HS-5 (cell line): ENCODE results near the gene CCNJL.

Experiments used
- DNase-seq: peaks from one replicate; pipeline ENCODE4 v3.0.0-alpha.2; 2012; ENCODE audit warnings: low read depth

The CCNJL gene

DNA sequence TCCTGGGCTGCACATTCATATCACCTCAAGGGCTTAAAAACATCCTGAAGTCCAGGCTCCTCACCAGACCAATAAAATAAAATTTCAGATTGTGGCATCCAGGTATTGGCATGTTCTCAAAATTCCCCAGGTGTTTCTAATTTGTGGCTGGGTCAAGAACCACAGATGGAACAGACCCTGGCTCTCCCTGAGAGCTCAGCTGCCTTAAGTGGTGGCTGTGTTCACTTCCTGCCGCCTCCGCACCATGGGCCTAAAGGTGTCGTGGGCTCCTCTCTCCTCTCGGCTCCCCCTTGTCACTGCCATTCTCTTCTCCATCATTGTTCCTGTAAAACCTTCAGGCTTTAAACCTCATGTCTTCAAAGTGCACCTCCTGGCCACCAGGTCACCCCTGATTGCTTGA is 17.8 kb upstream of the CCNJL start:
- no peak for DNase-seq

DNA sequence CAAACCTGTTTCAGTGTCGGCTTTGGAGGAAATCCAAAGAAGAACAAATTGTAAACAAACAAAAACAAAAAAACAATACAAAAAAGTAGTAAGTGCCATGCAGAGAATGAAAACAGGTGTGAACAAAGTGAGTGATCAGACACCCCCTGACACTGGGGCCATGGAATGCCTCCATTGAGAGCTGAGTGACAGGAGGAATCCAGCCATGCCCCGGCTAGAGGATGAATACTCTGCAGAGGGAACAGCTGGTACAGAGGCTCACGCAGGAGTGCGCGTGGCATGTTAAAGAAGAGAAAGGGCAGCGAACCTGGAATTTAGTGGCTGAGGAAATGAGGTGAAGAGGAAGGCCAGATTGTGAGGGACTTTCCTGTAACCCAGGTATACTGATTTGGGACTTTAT is 15.5 kb upstream of the CCNJL start:
- DNase-seq = no peak

DNA sequence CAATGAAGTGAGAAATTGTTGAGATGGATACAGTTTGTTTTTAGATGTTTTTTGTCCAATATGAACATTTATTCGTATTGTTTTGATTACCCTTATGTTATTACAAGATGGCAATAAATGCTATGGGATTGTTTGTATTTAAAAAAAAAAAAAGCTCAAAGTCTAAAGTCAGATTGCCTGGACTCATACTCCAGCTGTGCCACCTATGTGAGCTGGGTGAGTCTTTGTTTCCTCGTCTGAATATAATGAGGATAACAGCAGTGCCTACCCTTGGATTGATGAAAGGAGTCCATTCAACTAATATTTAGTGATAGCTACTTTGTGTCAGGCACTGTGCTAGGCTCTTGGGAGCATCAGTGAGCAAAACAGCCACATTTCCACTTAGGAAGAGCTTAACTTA is 14.6 kb upstream of the CCNJL start:
- DNase-seq = no peak

DNA sequence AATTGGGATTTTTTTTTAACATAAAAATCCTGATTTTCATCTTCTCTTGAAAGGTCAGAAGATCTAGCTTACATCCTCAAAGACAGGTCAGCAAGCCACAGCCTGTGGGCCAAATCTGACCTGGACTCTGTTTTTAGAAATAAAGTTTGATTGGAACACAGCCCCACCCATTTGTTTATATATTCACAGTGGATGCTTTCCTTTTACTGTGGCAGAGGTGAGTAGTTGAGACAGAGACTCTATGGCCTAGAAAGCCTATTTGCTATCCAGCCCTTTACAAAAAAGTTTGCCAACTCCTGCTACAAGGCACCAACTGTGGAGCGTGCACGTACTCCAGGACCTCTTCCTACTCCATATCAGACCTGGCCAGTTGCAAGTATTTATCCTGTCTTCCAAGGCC is 13.4 kb upstream of the CCNJL start:
- DNase-seq = no peak

DNA sequence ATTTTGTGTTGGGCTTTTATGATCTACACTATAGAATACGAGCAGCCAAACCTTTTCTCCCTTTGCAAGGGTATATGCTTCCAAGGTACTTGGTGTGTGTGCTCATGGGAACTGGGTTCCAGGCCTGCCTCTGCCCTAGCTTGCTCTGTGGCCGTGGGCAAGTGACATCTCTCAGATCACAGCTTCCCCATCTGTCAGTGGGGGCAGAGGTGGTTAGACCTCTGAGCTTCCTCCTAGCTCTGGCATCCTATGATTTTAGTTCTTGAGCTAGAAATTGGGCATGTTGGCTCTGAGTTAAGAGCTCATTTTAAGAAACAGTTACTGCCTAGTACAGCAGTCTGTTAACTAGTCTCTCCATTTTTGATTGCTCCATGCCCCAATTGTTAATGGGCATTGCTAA is 12.5 kb upstream of the CCNJL start:
- DNase-seq = no peak

DNA sequence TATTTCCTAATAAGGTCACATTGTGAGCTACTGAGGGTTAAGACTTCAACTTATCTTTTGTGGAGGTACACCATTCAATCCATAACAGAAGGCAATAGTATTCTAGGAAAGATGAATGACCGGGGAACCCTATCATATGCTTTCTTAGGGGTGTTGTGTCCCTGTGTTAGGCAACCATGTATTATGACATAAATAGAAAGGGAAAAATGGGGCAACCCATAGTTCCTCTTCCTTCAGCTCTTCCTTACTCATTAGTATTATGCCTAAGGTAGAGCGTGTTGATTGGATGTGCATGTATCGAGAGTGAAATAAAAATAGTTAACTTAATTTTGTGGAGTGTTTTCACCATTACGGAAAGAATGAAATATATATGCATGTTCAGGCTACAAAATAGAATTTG is 6.0 kb upstream of the CCNJL start:
- DNase-seq = no peak

DNA sequence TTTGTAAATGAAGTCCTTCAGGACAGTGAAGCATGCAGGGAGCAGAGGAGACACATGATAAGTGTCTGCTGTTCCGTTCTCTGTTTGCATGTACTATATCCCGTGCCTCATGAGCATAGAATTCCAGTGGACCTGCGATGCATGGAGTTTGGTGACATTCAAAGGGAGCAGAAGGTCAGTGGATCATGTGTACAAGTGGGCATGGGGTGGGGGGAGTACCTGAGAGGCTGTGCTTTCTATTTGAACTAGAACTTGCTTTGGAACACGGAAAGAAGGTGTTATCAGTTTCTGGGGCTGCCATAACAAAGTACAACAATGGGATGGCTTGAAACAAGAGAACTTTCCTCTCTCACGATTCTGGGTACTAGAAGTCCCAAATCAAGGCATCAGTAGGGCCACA is 5.1 kb upstream of the CCNJL start:
- DNase-seq = no peak

DNA sequence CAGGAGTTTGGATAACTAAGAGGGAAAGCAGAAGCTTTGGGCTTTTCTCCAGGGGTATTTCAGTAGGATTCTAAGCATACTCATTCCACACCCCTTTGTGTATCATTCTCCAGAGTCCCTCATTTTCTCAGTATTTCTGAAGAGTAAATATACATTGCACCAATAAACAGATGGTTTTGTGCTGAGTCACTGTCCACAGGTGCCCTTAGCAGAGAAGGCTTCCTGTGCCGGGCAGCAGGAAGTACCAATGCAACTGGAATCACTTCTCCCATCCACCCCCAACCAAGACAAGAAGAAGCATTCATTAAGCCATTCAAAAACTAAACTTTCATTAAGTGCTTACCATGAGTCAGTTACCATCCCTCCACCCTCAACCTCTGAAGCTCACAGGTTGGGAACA is 3.6 kb upstream of the CCNJL start:
- DNase-seq = peak; percentile 57

DNA sequence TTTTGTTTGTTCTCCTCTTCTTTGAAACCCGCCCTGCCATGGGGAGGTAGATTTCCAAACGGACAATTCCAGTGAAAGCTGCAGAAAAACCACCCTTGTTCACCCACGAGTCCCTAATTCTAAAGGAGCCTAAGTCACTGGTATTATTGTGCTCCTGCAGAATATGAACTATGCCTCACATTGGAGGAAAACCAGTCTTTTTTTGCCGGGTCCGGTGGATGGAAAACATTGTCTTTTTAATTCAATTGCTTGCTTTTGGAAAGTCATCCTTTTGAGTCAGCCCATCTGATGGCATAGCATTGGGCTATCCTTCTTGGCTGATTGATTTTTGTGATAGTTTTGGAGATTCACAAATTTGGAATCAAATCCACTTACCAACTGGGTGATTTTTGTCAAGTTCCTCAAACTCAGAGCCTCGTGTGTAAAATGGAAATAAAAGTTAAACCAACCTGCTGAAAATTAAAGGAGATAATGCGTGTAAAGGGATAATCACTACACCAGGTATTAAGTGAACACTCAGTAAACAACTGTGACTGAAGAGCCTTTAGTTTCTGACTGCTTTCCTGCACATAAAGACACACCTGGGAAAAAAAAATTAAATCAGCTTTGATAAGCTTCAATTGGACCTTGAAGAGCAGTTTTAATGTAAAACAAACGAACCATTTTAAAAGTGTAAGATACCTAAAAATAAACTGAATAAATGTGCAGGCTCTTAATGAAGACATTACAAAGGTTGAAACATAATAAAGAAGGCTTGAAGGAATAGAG is 780 bp upstream of the CCNJL start:
- no peak for DNase-seq

DNA sequence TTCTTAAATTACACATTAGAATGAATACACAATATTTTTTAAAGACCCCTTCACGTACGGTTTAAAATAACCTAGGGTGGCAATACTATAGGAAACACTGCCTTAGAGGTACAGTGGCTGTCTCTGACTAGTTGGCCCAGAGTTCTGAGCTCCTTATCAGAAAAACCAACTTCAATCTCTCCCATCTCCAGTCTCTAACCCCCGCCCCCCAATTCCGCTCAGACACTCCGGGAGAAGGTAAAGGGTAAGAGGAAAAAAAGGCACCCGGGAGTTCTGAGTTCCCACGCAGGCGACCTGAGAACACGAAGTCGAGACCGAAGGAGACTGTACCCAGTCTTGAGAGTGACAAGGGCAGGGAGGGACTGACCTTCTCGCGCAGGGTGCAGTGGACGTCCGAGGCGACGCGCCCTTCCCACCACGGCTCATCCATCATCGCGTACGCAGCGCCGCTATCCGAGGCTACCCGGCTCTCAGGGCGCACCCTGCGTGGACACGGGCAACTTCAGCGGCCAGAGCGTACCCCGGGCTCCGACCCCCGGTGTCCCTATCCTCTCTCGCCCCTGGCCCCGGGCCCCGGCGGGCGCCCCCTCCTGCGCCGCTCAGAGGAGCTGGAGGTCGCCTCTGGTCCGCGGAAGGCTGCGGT is 752 bp downstream of the CCNJL start:
- no peak for DNase-seq

DNA sequence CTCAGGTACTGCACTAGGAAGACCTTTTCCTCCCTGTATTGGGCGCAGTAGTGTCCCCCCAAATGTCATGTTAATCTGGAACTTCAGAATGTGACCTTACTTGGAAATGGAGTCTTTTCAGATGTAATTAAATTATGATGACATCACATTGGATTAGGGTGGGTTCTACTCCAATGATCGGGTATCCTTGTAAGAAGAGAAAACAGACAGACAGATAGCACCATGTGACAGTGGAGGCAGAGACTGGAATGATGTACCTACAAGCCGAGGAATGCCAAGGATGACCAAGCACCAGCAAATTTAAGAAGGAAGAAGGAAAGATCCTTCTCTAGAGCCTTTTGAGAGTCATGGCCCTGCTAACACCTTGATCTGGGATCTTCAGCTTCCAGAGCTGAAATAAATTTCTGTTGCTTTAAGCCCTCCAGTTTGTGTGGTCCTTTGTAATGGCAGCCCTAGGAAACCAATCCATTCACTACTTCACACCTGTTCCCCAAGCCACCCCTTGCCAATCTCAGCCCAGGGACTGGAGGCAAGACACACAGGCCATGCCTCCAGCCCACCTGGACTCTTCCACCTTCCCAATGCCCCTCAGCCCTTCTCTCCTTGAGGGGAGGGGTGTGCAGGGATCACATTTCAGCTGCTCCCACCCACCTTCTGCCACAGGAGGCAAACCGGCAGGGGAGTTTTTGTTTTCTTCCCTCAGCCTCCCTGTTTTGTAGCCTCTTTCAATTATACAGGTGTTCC is 1.6 kb downstream of the CCNJL start:
- no peak for DNase-seq

DNA sequence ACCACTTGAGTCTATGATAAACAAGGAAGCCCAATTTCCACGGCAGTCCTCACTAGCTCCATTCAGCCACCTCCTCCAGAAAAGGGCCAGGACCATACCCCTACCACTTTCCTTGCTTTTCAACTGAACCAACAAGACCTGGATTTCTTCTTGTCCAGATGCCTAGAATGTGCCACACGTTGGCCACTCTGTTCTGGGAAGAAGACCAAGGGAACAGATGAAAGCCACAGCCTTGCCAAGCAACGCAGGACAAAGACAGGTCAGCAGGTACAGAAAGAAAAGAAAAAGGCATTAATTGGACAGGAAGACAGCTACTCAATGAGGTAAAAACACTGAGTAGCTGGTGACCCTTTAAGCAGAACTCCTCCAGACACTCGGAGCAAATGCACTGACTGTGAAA is 2.2 kb downstream of the CCNJL start:
- DNase-seq = no peak

DNA sequence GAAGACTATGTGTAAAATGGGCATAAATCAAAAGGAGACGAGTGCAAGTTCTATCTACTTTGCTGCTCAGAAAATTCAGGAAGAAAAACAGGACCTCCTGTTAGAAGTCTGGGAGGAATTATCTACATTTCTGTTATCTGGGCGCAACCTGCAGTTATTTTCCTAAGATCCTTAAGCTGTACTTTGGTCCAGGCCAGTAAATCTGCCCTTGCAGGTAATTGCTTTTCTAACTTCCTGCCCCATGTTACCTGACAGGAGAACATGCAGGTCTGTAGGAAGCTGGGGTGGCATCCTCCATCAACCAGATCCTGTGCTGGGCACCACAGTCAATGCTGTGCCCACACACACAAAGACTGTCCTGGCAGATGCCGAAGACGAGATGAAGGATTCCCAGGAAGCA is 5.7 kb downstream of the CCNJL start:
- DNase-seq = no peak

DNA sequence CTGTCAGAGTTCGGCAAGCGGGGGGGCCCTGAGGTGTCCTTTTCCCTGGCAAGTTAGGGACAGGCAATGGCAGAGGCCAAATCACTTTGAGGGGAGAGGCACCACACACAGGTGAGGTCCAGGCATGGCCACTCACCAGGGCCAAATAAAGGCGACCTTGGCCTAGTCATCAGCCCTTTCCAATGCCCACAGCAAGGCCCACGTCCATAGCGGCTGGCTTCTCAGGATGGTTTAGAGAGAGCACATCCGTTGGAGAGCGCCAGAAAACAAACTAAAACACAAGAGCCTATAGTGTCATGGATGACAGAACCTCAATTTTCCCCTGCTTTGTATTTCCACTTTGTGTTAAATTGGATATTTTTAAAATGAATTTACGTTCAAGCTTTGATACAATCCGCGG is 7.0 kb downstream of the CCNJL start:
- no peak for DNase-seq

DNA sequence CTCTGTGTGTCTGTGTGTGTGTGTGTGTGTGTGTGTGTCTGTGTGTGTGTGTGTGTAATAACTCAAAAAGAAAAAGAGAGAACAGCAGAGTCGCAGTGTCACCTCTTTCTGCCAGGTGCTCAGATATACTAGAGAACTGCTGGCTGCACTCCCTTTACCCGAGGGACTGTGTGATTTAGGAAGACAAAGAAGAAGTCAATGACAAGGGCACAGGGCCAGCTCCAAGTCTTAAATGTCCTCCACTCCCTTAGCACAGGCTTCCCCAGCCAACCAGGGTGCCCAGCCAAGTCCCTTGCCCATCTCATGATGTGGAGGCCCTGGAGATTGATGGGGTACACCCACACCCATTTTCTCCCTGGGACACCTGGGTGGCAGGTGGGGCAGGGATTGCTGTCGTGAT is 8.7 kb downstream of the CCNJL start:
- no peak for DNase-seq

DNA sequence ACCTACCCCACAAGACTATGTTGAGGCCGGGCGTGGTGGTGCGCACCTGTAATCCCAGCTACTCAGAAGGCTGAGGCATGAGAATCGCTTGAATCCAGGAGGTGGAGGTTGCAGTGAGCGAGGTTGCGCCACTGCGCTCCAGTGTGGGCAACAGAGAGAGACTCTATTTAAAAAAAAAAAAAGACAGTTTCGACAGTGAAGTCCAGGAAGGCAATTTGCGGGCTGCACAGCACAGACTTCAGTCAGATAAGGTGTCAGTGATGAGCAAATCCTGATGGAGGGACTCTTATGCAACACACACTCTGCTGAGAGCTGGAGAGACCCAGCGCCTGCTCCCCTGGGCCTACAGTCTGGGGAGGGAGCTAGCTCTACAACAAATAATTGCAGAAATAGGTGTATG is 14.2 kb downstream of the CCNJL start:
- DNase-seq = no peak

DNA sequence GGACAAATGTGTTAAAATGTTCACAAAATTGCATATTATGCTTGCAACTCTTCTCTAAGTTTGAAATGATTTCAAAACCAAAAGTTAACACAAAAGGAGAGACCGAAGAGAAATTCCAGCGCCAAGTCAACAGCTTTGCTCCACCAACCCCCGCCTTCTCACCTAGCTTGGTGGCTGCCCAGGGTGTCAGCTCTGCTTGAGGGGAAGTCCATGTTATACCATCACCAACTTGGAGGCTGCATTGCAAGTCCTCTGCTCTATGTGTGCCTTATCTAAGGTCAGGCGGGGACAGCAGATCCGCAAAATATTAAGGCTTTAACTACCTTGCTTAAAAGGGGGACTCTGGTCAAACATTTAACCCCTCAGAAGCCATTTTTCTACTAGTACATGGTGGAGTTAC is 14.6 kb downstream of the CCNJL start:
- DNase-seq = no peak

DNA sequence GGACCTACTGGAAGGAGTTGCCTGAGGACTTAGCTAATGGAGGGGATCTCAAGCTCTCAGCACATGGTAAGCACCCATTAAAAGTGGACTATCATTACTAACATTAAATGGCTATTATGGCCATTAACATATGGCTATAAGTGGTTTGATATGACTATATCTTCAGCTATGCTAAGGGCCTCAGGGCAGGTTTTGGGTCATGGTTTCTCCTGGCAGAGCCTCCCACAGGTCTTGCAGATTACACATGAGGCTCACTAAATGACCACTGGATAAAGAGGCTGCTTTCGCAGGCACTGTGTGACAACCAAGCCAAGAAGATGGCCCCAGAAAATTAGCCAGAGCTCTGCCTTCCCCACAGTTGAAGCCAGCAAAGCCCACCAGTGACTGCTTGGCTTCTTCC is 15.4 kb downstream of the CCNJL start:
- DNase-seq = no peak

DNA sequence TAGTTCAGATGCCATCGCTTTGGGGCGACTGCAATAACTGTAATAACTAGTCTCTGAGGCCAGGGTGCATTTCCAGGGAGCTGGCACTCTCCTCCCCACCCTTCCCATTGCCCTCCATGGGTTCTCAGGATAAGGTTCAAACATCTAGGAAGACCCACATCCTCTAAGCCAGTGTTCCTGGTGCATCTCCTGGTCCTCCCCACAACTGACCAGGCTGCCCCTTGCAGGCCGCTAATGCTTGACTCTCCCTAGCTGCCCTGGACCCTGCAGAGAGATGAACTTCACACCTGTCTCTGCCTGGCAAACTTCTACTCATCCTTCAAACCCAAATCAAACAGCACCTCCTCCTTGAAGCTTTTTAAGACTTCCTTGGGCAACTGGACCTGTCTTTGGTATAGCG is 15.9 kb downstream of the CCNJL start:
- DNase-seq = no peak

DNA sequence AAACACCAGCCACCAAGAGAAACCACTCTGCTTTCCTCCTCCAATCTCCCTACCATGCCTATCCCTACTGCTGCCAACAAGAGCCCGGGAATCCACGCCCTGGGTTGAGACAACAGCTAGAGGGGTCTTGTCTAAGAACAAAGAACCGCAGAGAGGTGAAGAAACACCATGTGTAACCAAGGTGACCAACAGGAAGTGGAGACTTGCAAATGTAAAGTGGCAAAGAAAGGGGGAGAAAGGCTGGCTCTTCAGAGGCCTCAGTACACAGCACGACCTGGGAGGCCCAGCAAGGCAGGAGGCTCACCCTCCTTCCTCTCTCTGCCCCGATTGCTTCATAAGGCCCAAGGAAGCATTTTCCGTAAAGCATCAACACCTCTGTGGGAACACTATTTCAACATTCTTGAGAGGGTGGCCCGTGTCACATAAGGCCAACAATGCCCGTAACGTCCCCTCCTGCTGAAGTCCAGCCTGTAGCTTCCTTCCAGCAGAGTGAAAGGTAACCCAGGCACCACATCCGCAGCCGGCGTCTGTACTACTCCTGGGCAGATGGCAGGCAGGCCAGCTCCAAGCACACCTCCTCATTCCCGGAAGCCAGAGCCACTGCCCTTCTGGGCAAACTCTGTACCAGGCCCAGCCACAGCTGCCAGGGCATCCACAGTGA is 18.3 kb downstream of the CCNJL start:
- DNase-seq = no peak

DNA sequence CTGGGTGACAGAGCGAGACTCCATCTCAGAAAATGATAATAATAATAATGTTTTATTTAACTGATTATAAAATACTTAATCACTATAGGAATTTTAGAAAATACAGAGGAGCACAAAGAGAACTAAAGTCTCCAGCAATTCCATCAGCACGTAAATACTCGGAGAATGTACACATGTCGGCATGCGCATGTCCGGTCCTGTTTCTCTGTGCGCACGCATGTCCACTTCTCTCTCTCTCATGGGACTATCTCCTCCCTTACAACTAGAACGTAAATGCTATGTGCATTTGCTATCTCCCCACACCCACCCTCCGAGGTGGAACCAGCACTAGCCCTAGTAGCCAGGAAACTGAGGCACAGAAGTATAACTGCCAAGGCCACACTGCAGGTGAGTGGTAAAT is 19.0 kb downstream of the CCNJL start:
- DNase-seq = no peak

DNA sequence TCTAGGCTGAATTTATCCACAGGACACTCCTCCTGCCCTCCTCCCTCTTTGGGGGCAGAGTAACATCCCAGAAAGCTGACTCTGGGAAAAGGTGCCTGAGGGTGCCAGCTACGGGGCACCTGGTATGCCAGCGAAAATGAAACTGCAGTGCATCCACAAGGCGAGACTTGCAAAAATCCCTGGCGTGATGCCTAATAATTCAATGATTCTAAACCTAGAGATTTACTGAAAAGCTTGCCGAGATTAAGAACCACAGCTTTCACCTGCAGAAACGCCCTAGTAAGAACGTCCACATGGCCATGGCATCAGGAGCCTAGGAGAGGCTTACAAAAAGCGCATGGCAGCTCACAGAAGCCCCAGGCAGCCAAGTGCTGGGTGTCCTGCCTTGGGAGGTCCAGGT is 20.9 kb downstream of the CCNJL start:
- DNase-seq = no peak

DNA sequence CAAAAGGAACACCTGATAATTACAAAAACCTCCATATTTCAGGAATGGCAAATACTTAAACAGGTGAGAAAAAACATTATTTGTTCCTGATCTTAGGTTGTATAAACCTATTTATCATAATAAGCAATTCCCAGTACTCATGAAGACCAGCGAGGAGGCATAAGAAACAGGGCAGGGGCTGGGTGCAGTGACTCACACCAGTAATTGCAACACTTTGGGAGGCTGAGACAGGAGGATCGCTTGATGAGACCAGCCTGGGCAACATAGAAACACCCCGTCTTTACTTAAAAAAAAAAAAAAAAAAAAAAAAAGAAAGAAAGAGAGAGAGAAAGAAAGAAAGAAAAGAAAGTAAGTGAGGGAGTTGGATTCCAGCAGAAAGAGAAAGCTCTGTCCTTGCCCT is 21.6 kb downstream of the CCNJL start:
- no peak for DNase-seq
